ENCODE results near the gene BICD1. TPM values are rescaled to one million over a fixed set of nuclear protein-coding genes. Genes with fewer than 3 reads are reported as not detected.

Gene BICD1
- total and polyA plus RNA-seq, 2 of the 13 experiments (the other 11 are each of a cell fraction or from before 2014, with no cell fraction given): 4.5 to 5.2 TPM

- TF ChIP-seq CREM (IDR thresholded peaks at IDR 0.05) (peak; percentile 53; the same call in 1 of the 2 replicates), CREM (CRISPR knock-in tag; IDR thresholded peaks at IDR 0.05) (no peak)
These were observed 29.3 kb downstream of the BICD1 start (continued) for GRCh38 chr12:32135967-32136366.

- Histone ChIP-seq H3K4me1 (ENCODE audit: insufficient read depth, low read length) (peaks cover 67% of the 10 kb centered on the region), H3K4me3 (replicated peaks in 1 of 3; ENCODE audit: insufficient read depth in 1 of 3, low read depth in 2 of 3, low read length in 3 of 3) (peak overlapping the region in 2 of 3 experiments; percentile 28 to 44; a peak in 3 of 6 replicates), H2AFZ (ENCODE audit: low read length) (no peak overlapping the region), H3K4me2 (ENCODE audit: low read depth, low read length) (peak overlapping the region; percentile 61), H4K20me1 (ENCODE audit: insufficient read depth, low read length) (no peaks in the 10 kb centered on the region), H3K79me2 (ENCODE audit: insufficient read depth, low read length) (no peaks in the 10 kb centered on the region), H3K36me3 (replicated peaks in 1 of 2; ENCODE audit: control insufficient read depth in 1 of 2, insufficient read depth in 2 of 2, low read length in 2 of 2) (no peaks in the 10 kb centered on the region), H3K27me3 (ENCODE audit: control insufficient read depth in 1 of 2, insufficient read depth in 2 of 2, low read length in 2 of 2) (no peaks in the 10 kb centered on the region), H3K27ac (ENCODE audit: extremely low read length, insufficient read depth, low read length) (peak overlapping the region; percentile 84), H3K9ac (ENCODE audit: insufficient read depth, low read depth, low read length) (peak overlapping the region; percentile 68), H3K9me3 (ENCODE audit: low read length) (no peaks in the 10 kb centered on the region)
- peak; percentile 60 for ATAC-seq
- no peak for DNase-seq (ENCODE audit: low spot score)
- ChIA-PET POLR2A (no interaction called here), CTCF (ENCODE audit: low intra/inter-chr PET ratio, low total read pairs) (no interaction called here)
- 58% methylated on average over 4 of the region's 4 CpGs for WGBS (ENCODE audit: low lambda C conversion rate)
- intact Hi-C loops (cut with micrococcal nuclease; ENCODE audit: unreplicated experiment) (no loop called here), in situ Hi-C loops (cut with HindIII; ENCODE audit: extremely low pct_ligation_motif_present, low pct_unique_long_range_greater_than_20kb) (no loop called here)
- BruUV-seq (replicated peaks): TSS peak; percentile 83
- no peak for FAIRE-seq
- TF ChIP-seq EZH2 (conservative IDR thresholded peaks at IDR 0.05; ENCODE audit: low read depth, low read length): no peak
- TF ChIP-seq GPN1 (CRISPR knock-in tag; IDR thresholded peaks at IDR 0.05; ENCODE audit: borderline replicate concordance): no peak
- 0 out of 2 replicates have a peak, but pooled peaks have one; percentile 6 for TF ChIP-seq ZNF800 (CRISPR knock-in tag; IDR thresholded peaks at IDR 0.05)
- TF ChIP-seq MXD4 (CRISPR knock-in tag; IDR thresholded peaks at IDR 0.05): 0 out of 2 replicates have a peak, but pooled peaks have one; percentile 29
- no peak for TF ChIP-seq SIX1 (CRISPR knock-in tag; IDR thresholded peaks at IDR 0.05; ENCODE audit: borderline replicate concordance)
- 0 out of 4 replicates have a peak, but pooled peaks of 1 of the 2 experiments have one; percentile 17 for TF ChIP-seq KLF16 (CRISPR knock-in tag; IDR thresholded peaks at IDR 0.05)
- no peak for TF ChIP-seq ZSCAN30 (CRISPR knock-in tag; IDR thresholded peaks at IDR 0.05)
- 0 out of 2 replicates have a peak, but pooled peaks have one; percentile 16 for TF ChIP-seq ELF1 (CRISPR knock-in tag; IDR thresholded peaks at IDR 0.05)
- TF ChIP-seq FOXA3 (CRISPR knock-in tag; IDR thresholded peaks at IDR 0.05): no peak
- no peak for TF ChIP-seq YY1 (IDR thresholded peaks at IDR 0.05; ENCODE audit: insufficient read depth, insufficient replicate concordance, low read depth, low read length)
- TF ChIP-seq GATAD1 (CRISPR knock-in tag; IDR thresholded peaks at IDR 0.05): no peak
- no peak for TF ChIP-seq RXRB (CRISPR knock-in tag; IDR thresholded peaks at IDR 0.05; ENCODE audit: borderline replicate concordance)
- no peak for TF ChIP-seq ZNF7 (CRISPR knock-in tag; IDR thresholded peaks at IDR 0.05)
- TF ChIP-seq HHEX (CRISPR knock-in tag; IDR thresholded peaks at IDR 0.05): no peak
- TF ChIP-seq HNRNPK (IDR thresholded peaks at IDR 0.05; ENCODE audit: low read depth, low read length, poor library complexity, severe bottlenecking): no peak
- TF ChIP-seq ZXDC (CRISPR knock-in tag; IDR thresholded peaks at IDR 0.05): no peak
- no peak for TF ChIP-seq ISL2 (CRISPR knock-in tag; IDR thresholded peaks at IDR 0.05)
- no peak for TF ChIP-seq SNAI1 (CRISPR knock-in tag; IDR thresholded peaks at IDR 0.05; ENCODE audit: borderline replicate concordance)
- no peak for TF ChIP-seq CREB1 (IDR thresholded peaks at IDR 0.05)
- TF ChIP-seq CREB1 (CRISPR knock-in tag; IDR thresholded peaks at IDR 0.05): no peak
- TF ChIP-seq ZBTB21 (CRISPR knock-in tag; IDR thresholded peaks at IDR 0.05): peak; percentile 12; the same call in 1 of the 2 replicates
These were observed 29.8 kb downstream of the BICD1 start for GRCh38 chr12:32136404-32136803.

All from HepG2 (cell line).